Liver (tissue), 9 donors: ENCODE data around the gene ZDHHC8. TPM values are rescaled to one million over a fixed set of nuclear protein-coding genes. Genes with fewer than 3 reads are reported as not detected.

Experiments
- DNase-seq: peaks from one replicate; pipeline ENCODE4 v3.0.0-alpha.2; 2017; ENCODE audit warnings: low spot score
- H3K27ac ChIP-seq, 2 donors: one replicate each; pipeline ENCODE4 v1.7.0; 2013; ENCODE audit warnings: inconsistent platforms in 2 of 2, low read length in 2 of 2, control low read depth in 1 of 2, low read depth in 1 of 2, mild to moderate bottlenecking in 1 of 2
- H3K27me3 ChIP-seq, 4 donors: one replicate each; pipeline versions ENCODE4 v1.6.1 to v1.7.0; 2013; ENCODE audit warnings: low read length in 3 of 4, inconsistent platforms in 1 of 4, mild to moderate bottlenecking in 1 of 4, moderate library complexity in 1 of 4; ENCODE audit not compliant: control insufficient read depth in 4 of 4, insufficient read depth in 4 of 4
- H3K36me3 ChIP-seq, 4 donors: one replicate each; pipeline versions ENCODE4 v1.6.1 to v1.7.0; 2013; ENCODE audit warnings: low read length in 3 of 4, mild to moderate bottlenecking in 3 of 4, low read depth in 1 of 4, moderate library complexity in 1 of 4; ENCODE audit not compliant: control insufficient read depth in 4 of 4, insufficient read depth in 3 of 4
- H3K4me1 ChIP-seq, 4 donors: one replicate each; pipeline versions ENCODE4 v1.6.1 to v1.7.0; 2013; ENCODE audit warnings: low read length in 3 of 4, mild to moderate bottlenecking in 3 of 4, moderate library complexity in 1 of 4; ENCODE audit not compliant: control insufficient read depth in 4 of 4, insufficient read depth in 4 of 4
- H3K4me3 ChIP-seq, 3 donors: one replicate each; pipeline versions ENCODE4 v1.6.1 to v1.7.0; 2013; ENCODE audit warnings: low read length in 3 of 3, control low read depth in 1 of 3, low read depth in 1 of 3, mild to moderate bottlenecking in 1 of 3
- H3K9ac ChIP-seq, 2 donors: one replicate each; pipeline ENCODE4 v1.7.0; 2013; ENCODE audit warnings: low read length in 2 of 2, mild to moderate bottlenecking in 2 of 2, moderate library complexity in 2 of 2, control low read depth in 1 of 2, low read depth in 1 of 2
- H3K9me3 ChIP-seq, 4 donors: one replicate each; pipeline versions ENCODE4 v1.6.1 to v1.7.0; 2013; ENCODE audit warnings: low read length in 3 of 4; ENCODE audit not compliant: control insufficient read depth in 4 of 4
- EGR1 ChIP-seq, 2 donors: IDR thresholded peaks; 2 replicates each; pipeline ENCODE4 v1.6.1; 2016 to 2018; ENCODE audit warnings: antibody characterized with exemption in 2 of 2, low read depth in 2 of 2
- FOXA1 ChIP-seq: IDR thresholded peaks from 2 replicates; pipeline ENCODE4 v1.6.1; 2016; ENCODE audit warnings: antibody characterized with exemption
- FOXA2 ChIP-seq: IDR thresholded peaks from 2 replicates; pipeline ENCODE4 v1.6.1; 2016; ENCODE audit warnings: antibody characterized with exemption
- GABPA ChIP-seq, 2 donors: IDR thresholded peaks in 1 of 2; conservative IDR thresholded peaks in 1 of 2; 2 replicates each; pipeline ENCODE4 v1.6.1; 2016; ENCODE audit warnings: antibody characterized with exemption in 2 of 2, mild to moderate bottlenecking in 1 of 2, moderate library complexity in 1 of 2
- HNF4G ChIP-seq: IDR thresholded peaks from 2 replicates; pipeline ENCODE4 v1.6.1; 2016; ENCODE audit warnings: antibody characterized with exemption
- NR2F2 ChIP-seq: IDR thresholded peaks from 2 replicates; pipeline ENCODE4 v1.6.1; 2016; ENCODE audit warnings: antibody characterized with exemption
- RAD21 ChIP-seq, 2 donors: IDR thresholded peaks; 2 replicates each; pipeline ENCODE4 v1.6.1; 2016; ENCODE audit warnings: antibody characterized with exemption in 2 of 2, mild to moderate bottlenecking in 2 of 2
- RXRA ChIP-seq, 2 donors: IDR thresholded peaks; 2 replicates each; pipeline ENCODE4 v1.6.1; 2017 to 2018; ENCODE audit warnings: antibody characterized with exemption in 2 of 2, mild to moderate bottlenecking in 1 of 2
- SP1 ChIP-seq: IDR thresholded peaks from 2 replicates; pipeline ENCODE4 v1.6.1; 2018; ENCODE audit warnings: antibody characterized with exemption, mild to moderate bottlenecking
- TAF1 ChIP-seq: conservative IDR thresholded peaks from 2 replicates; pipeline ENCODE4 v1.6.1; 2016; ENCODE audit warnings: antibody characterized with exemption, mild to moderate bottlenecking
- YY1 ChIP-seq: IDR thresholded peaks from 2 replicates; pipeline ENCODE4 v1.6.1; 2016; ENCODE audit warnings: antibody characterized with exemption, mild to moderate bottlenecking
- ZBTB33 ChIP-seq: IDR thresholded peaks from 2 replicates; pipeline ENCODE4 v1.6.1; 2016; ENCODE audit warnings: antibody characterized with exemption
- WGBS: extraction: QIAGEN DNeasy Blood & Tissue Kit; methylation state at CpG from one replicate; pipeline ENCODE4 v1.1.7; 2013; 5-methylcytosine and 5-hydroxymethylcytosine counted together
- polyA plus RNA-seq, 2 donors: library from polyadenylated mRNA; stranded (reverse) in 1 of 2; unstranded in 1 of 2; fragments of 200-250 nt in 1 of 2; fragments of >200 nt in 1 of 2; fragmentation: Nextera tagmentation in 1 of 2; extraction: Ambion mirVana in 1 of 2; gene quantifications; one replicate each; pipeline versions ENCODE4 v1.2.1 to v1.2.3, GENCODE V29; 2013 to 2015
- total RNA-seq, 2 donors: library from RNA; depleted of rRNA; stranded (reverse); fragments of >200 nt; gene quantifications; one replicate each; pipeline ENCODE4 v1.2.3, GENCODE V29; 2014
- TF ChIP-seq, protein P1 (sequence below): IDR thresholded peaks from 2 replicates; pipeline ENCODE4 v1.6.1; 2016; ENCODE audit warnings: antibody characterized with exemption
- donor health status: healthy.
- donor health status: healthy.
- donor health status: healthy.
- donor health status: healthy.
- donor health status: healthy.

Gene ZDHHC8
- total and polyA plus RNA-seq, 4 donors, result 2.9 to 11.8 (median 6.8) TPM

DNA sequence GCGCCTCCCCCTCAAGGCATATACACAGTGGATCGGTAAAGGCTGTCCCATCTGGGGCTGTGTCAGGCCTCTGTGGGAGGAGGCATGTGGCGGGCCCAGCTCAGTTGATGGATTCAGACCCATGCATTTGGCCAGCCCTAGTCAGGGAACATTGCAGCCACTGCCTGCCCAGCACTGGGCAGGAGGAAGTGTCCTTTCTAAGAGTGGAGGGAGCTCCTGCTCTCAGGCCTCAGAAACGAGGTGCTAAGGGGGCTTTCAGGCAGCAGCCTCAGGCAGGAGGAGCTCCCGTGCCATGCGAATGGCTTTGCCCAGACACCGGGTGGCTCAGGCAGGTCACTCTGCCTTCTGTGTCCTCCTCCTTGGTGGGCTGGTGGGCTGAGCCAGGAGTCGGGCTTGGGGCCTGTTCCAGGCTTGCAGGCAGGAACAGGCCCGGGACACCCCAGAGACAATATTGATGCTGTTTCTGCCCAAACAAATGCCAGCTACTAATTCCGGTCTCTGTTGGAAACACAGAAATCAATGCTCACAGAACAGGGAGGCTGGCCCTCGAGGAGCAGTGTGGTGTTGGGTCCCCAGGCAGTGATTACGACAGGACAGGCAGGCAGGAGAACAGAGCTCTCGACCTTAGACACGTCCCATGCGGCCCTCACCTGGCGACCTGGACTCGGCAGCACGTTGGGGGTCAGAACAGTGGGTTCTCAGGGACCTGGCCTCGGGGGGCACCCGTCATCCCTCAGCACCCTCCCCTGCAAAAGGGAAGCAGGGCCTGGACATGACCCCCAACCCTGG is 61.6 kb downstream of the ZDHHC8 start:
- Histone ChIP-seq H3K27me3 (no peaks in the 10 kb centered on the region), H3K36me3 (no peaks in the 10 kb centered on the region), H3K27ac (no peak overlapping the region), H3K9me3 (no peaks in the 10 kb centered on the region), H3K4me3 (no peak overlapping the region), H3K9ac (no peak overlapping the region), H3K4me1 (peaks cover 0 to 7% (median 3%) of the 10 kb centered on the region in 4 donors)
- TF ChIP-seq FOXA2 (no peak), GABPA (IDR thresholded peaks at IDR 0.05 in 1 of 2, conservative IDR thresholded peaks at IDR 0.05 in 1 of 2) (no peak)
- 80% methylated on average over 20 of the region's 20 CpGs for WGBS
- no peak for DNase-seq

DNA sequence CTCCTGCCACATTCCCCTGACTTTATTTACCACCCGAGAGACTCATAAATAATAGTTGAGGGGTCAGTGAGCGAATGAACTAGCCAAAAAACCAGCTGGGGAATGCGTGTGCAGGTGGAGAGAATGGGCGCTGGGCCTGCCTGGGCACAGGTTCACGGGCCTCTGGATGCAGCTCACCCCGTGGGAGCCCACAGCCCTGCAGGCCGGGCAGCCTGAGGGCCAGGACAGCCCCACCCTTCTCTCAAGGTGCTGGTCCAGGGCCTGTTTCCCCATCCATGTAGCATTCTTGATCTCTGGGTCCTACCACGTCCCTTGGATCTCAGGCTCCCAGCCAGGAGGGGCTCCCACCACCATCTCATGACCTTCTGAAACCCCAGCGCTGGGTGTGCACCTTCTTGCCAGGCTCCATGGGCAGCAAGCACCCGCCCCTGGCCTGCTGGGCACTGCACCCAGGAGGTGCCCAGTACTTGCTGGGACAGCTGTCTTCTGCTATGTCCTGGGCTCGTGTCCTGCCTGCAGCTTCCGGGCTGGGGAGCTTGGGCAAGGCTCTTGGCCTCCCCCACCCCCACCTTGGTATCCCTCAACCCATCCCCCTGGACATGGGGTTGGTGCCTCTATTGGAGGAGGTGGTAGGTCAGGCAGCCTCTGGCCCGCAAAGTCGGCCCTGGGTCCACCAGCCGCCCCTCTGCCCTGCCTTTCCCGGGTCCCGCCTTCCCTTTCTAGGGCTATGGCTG is 62.3 kb downstream of the ZDHHC8 start:
- Histone ChIP-seq H3K4me1 (peaks cover 0 to 5% (median 3%) of the 10 kb centered on the region in 4 donors), H3K27ac (no peak overlapping the region), H3K36me3 (no peaks in the 10 kb centered on the region), H3K4me3 (no peak overlapping the region), H3K9ac (no peak overlapping the region), H3K9me3 (no peaks in the 10 kb centered on the region), H3K27me3 (no peaks in the 10 kb centered on the region)
- 88% methylated on average over 17 of the region's 17 CpGs for WGBS
- TF ChIP-seq YY1, result no peak
- TF ChIP-seq RAD21 (IDR thresholded peaks at IDR 0.05), result no peak
- no peak for TF ChIP-seq TAF1
- no peak for TF ChIP-seq ZBTB33
- TF ChIP-seq, protein P1, sequence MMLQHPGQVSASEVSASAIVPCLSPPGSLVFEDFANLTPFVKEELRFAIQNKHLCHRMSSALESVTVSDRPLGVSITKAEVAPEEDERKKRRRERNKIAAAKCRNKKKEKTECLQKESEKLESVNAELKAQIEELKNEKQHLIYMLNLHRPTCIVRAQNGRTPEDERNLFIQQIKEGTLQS, result no peak
- TF ChIP-seq HNF4G, result no peak
- no peak for TF ChIP-seq EGR1 (IDR thresholded peaks at IDR 0.05; ENCODE audit: low read depth in 2 of 2)
- TF ChIP-seq GABPA (IDR thresholded peaks at IDR 0.05 in 1 of 2, conservative IDR thresholded peaks at IDR 0.05 in 1 of 2), result no peak
- no peak for TF ChIP-seq FOXA1
- TF ChIP-seq SP1, result no peak
- no peak for TF ChIP-seq NR2F2
- no peak for TF ChIP-seq FOXA2
- DNase-seq, result no peak

DNA sequence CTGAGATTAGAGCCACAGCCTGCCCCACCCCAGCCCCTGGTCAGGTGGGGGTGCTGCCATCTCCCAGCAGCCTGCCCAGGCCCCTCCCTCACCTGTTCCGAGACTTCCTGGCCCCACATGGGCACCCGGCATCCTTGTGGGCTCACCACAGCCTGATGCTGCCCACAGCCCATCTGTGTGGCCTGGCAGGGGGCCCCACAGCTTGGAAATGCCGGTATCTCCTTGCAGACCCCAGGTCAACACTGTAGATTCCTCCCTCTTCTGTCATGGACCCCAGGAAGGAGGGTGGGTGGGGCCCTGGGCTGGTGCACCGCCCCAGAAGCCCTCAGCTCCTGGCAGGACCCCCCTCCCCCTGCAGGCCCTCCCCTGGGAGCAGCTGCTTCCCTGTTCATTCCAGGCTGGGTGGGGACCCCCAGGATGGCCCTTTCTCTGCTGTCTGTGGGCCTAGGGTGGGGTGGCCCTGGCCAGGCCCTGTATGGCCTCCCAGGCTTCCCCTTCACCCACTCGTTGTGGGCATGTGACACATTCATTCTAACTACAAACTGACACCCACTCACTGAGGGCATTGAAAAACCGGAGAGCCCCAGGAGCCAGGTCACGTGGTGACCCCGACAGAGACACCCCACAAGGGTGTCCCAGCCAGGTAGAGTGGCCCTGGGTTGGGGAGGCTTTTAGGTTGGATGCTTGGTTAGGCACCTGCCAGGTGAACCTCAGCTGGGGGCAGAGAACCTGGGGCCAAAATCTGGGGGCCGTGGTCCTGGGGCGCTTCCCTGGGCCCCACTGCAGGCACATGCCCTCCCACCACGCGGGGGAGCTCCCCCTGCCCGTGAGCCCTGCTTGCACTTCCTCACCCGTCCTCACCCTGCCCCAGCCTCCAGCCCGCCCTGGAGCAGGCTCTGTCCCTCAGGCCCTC is 63.3 kb downstream of the ZDHHC8 start:
- 80% methylated on average over 15 of the region's 15 CpGs for WGBS
- H3K4me1 ChIP-seq, result peaks cover 0 to 5% (median 3%) of the 10 kb centered on the region in 4 donors
- H3K36me3 ChIP-seq, result no peaks in the 10 kb centered on the region
- H3K4me3 ChIP-seq, result no peak overlapping the region
- H3K27ac ChIP-seq, result no peak overlapping the region
- H3K27me3 ChIP-seq, result no peaks in the 10 kb centered on the region
- no peak overlapping the region for H3K9ac ChIP-seq
- DNase-seq, result no peak
- no peaks in the 10 kb centered on the region for H3K9me3 ChIP-seq
- no peak for TF ChIP-seq RXRA (IDR thresholded peaks at IDR 0.05)
- TF ChIP-seq GABPA (IDR thresholded peaks at IDR 0.05 in 1 of 2, conservative IDR thresholded peaks at IDR 0.05 in 1 of 2), result no peak
